Uterus (tissue), 4 donors: ENCODE measurements around the gene GJC2. TPM values are rescaled to one million over a fixed set of nuclear protein-coding genes. Genes with fewer than 3 reads are reported as not detected.

ENCODE experiments used
- DNase-seq, 2 donors: peaks; one replicate each; pipeline ENCODE4 v3.0.0-alpha.2; 2019 to 2020
- H3K27ac ChIP-seq, 2 donors: fragments of 200-600 bp; sonication (generic); 1 replicate in 1 of 2; 2 replicates in 1 of 2; pipeline ENCODE4 v1.5.1; 2016 to 2018
- H3K27me3 ChIP-seq, 2 donors: fragments of 200-600 bp; sonication (generic); one replicate each; pipeline ENCODE4 v1.5.1; 2018 to 2019; ENCODE audit warnings: control low read depth in 1 of 2
- H3K36me3 ChIP-seq, 2 donors: fragments of 200-600 bp; sonication (generic); one replicate each; pipeline ENCODE4 v1.5.1; 2019; ENCODE audit warnings: control low read depth in 1 of 2
- H3K4me1 ChIP-seq, 2 donors: fragments of 200-600 bp; sonication (generic); one replicate each; pipeline ENCODE4 v1.5.1; 2018 to 2019; ENCODE audit warnings: control low read depth in 1 of 2
- H3K4me3 ChIP-seq, 2 donors: fragments of 200-600 bp; sonication (generic); 1 replicate in 1 of 2; 2 replicates in 1 of 2; pipeline ENCODE4 v1.5.1; 2018 to 2019; ENCODE audit warnings: mild to moderate bottlenecking in 1 of 2
- H3K9me3 ChIP-seq, 2 donors: fragments of 200-600 bp; sonication (generic); one replicate each; pipeline ENCODE4 v1.5.1; 2019; ENCODE audit warnings: control low read depth in 1 of 2
- CTCF ChIP-seq, 4 experiments: fragments of 200-600 bp in 2 of 4; fragments of 450-650 bp in 2 of 4; sonication (generic) in 2 of 4; IDR thresholded peaks; one replicate each; pipeline ENCODE4 v1.5.1; 2016 to 2019; ENCODE audit warnings: antibody characterized with exemption in 4 of 4, mild to moderate bottlenecking in 2 of 4, moderate library complexity in 1 of 4
- POLR2A ChIP-seq, 2 donors: fragments of 450-650 bp; IDR thresholded peaks; one replicate each; pipeline ENCODE4 v1.6.1; 2016; ENCODE audit warnings: antibody characterized with exemption in 2 of 2, mild to moderate bottlenecking in 1 of 2, moderate library complexity in 1 of 2
- intact Hi-C: fragments of 100-400 bp; cut with DNase I; formaldehyde crosslinking; loops from one replicate; pipeline ENCODE4 v1.15.1; 2023; ENCODE audit warnings: low total_unique reads
- total RNA-seq, 4 donors: library from RNA; depleted of rRNA in 3 of 4; stranded (reverse); fragments of >200 nt in 3 of 4; gene quantifications; one replicate each; pipeline versions ENCODE4 v1.1.0 to v1.2.4, GENCODE V29; 2014 to 2023
- donor health status: DM: yes; HTN: yes; CAD: no.

GJC2 gene
- total RNA-seq, 4 donors from 2014 or later, result 2.6 to 25.8 (median 10.7) TPM

GRCh38 chr1:228150461-228151179 is 890 bp downstream of the GJC2 start:
- TF ChIP-seq POLR2A (IDR thresholded peaks at IDR 0.05), result no peak
- peak in 1 of 4 experiments; percentile 24 for TF ChIP-seq CTCF (IDR thresholded peaks at IDR 0.05)
- Histone ChIP-seq H3K36me3 (no peaks in the 10 kb centered on the region), H3K9me3 (no peaks in the 10 kb centered on the region), H3K4me1 (peaks cover 16 to 36% of the 10 kb centered on the region in 2 donors), H3K27me3 (no peaks in the 10 kb centered on the region), H3K27ac (peak overlapping the region; percentile 88 to 91), H3K4me3 (peak overlapping the region in 1 of 2 donors; percentile 34)
- DNase-seq, result peak; percentile 92
- intact Hi-C loops, result no loop called here

DNA sequence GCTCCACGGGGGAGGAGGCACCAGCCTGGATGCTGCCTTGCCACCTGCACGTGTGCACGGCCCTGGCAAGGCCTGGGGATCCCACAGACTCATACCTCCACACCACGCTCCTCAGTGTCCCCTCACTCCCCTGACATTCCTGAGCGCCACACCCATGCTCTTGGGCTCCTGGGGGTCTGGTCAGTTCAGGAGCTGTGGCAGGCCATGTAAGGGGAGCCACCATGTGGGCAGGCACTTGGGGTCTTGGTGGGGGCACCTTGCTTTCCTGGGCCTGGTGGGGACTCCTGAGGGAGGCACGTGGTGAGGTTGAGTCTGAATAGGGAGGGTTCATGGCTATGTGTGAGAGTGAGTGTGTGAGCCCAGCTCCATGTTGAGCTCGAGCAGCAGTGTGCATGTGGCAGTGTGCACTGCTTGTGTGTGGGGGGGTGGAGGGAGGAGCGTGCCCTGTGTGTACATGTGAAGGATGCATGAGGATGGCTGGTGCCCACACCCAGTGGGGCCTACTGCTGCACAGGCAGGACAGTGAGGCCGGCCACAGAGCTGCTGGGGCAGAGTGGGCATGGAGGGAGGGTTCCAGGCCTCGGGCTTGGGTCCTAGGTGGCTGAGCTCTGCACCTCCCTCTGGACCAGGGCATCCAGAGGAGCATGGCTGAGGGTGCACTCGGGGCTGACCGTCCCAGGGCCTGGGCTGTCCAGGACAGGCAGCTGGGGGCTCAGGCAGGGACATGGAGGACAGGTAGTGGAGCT is 1.6 kb downstream of the GJC2 start:
- intact Hi-C loops, result no loop called here
- peak overlapping the region; percentile 88 to 91 for H3K27ac ChIP-seq
- H3K4me1 ChIP-seq, result peaks cover 16 to 36% of the 10 kb centered on the region in 2 donors
- peak; percentile 32 to 39 for DNase-seq
- H3K9me3 ChIP-seq, result no peaks in the 10 kb centered on the region
- H3K4me3 ChIP-seq, result peak overlapping the region in 1 of 2 donors; percentile 34
- no peaks in the 10 kb centered on the region for H3K27me3 ChIP-seq
- H3K36me3 ChIP-seq, result no peaks in the 10 kb centered on the region
- TF ChIP-seq CTCF (IDR thresholded peaks at IDR 0.05), result no peak
- TF ChIP-seq POLR2A (IDR thresholded peaks at IDR 0.05), result no peak

GRCh38 chr1:228152097-228152917 is 2.6 kb downstream of the GJC2 start:
- peak; percentile 16 to 18 for DNase-seq
- Histone ChIP-seq H3K36me3 (no peaks in the 10 kb centered on the region), H3K27ac (peak overlapping the region; percentile 88 to 91), H3K4me1 (peaks cover 16 to 36% of the 10 kb centered on the region in 2 donors), H3K9me3 (no peaks in the 10 kb centered on the region), H3K27me3 (no peaks in the 10 kb centered on the region), H3K4me3 (no peak overlapping the region)
- no peak for TF ChIP-seq CTCF (IDR thresholded peaks at IDR 0.05)
- TF ChIP-seq POLR2A (IDR thresholded peaks at IDR 0.05), result no peak
- intact Hi-C loops, result no loop called here

GRCh38 chr1:228152918-228153258 is 3.2 kb downstream of the GJC2 start:
- peak overlapping the region in 1 of 2 donors; percentile 91 for H3K27ac ChIP-seq
- no peaks in the 10 kb centered on the region for H3K9me3 ChIP-seq
- H3K27me3 ChIP-seq, result no peaks in the 10 kb centered on the region
- intact Hi-C loops, result no loop called here
- TF ChIP-seq POLR2A (IDR thresholded peaks at IDR 0.05) (no peak), CTCF (IDR thresholded peaks at IDR 0.05) (no peak)
- no peaks in the 10 kb centered on the region for H3K36me3 ChIP-seq
- peak; percentile 12 to 14 for DNase-seq
- no peak overlapping the region for H3K4me3 ChIP-seq
- H3K4me1 ChIP-seq, result peaks cover 16 to 36% of the 10 kb centered on the region in 2 donors
